Stimulated activated naive B cell treated with anti-CD40 and anti-IgM and Interleukin-4, amounts not matched to agents 10 μg/mL and 1 μg/mL and 100 μg/mL, for 72 hours (primary cell): ENCODE measurements around the gene ARHGAP42.

Source experiments
- ATAC-seq, 2 donors: fragments of 150-1000 bp; cut with Tn5 transposase; replicated peaks; 2 replicates each; pipeline ENCODE4 v1.10.0; 2021; ENCODE audit warnings: moderate library complexity in 1 of 2
- DNase-seq: peaks from one replicate; pipeline ENCODE4 v3.0.0; 2021
- H3K27ac Mint-ChIP-seq: one replicate; pipeline ENCODE4 v1.8.0; 2022; ENCODE audit warnings: mild to moderate bottlenecking, mixed read lengths
- H3K27me3 Mint-ChIP-seq, 2 donors: one replicate each; pipeline ENCODE4 v1.8.0; 2022; ENCODE audit warnings: mixed read lengths in 2 of 2
- H3K36me3 Mint-ChIP-seq, 2 donors: one replicate each; pipeline ENCODE4 v1.8.0; 2022; ENCODE audit warnings: mixed read lengths in 2 of 2, mild to moderate bottlenecking in 1 of 2
- H3K4me1 Mint-ChIP-seq, 2 donors: one replicate each; pipeline ENCODE4 v1.8.0; 2022; ENCODE audit warnings: mixed read lengths in 2 of 2, mild to moderate bottlenecking in 1 of 2
- H3K4me3 Mint-ChIP-seq, 2 donors: one replicate each; pipeline ENCODE4 v1.8.0; 2022; ENCODE audit warnings: mild to moderate bottlenecking in 2 of 2, mixed read lengths in 2 of 2, moderate library complexity in 1 of 2
- H3K9me3 Mint-ChIP-seq, 2 donors: one replicate each; pipeline ENCODE4 v1.8.0; 2022; ENCODE audit warnings: mixed read lengths in 2 of 2, mild to moderate bottlenecking in 1 of 2

The ARHGAP42 gene

DNA sequence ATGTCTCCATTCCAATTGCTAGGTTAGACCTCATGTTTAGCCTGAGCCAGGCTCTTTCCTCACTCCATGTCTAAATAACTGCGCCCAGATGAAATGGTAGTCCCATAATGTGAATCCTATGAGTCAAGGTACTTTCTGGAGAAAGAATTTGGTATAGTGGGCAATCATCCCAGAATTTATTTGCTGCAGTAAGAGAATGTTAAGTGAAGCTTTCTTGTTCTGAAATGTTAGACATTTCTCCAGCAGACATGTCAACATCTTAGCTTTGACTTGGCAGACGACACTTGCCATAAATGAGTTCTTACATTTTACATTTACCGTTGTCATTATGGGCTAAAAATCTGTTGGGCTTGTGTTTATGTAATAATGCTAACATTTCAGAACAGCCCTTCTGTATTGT is 277.3 kb downstream of the ARHGAP42 start:
- DNase-seq: no peak
- no peak overlapping the region for H3K4me3 Mint-ChIP-seq
- H3K27ac Mint-ChIP-seq: no peak overlapping the region
- no peaks in the 10 kb centered on the region for H3K27me3 Mint-ChIP-seq
- peaks cover 26 to 51% of the 10 kb centered on the region in 2 donors for H3K36me3 Mint-ChIP-seq
- H3K4me1 Mint-ChIP-seq: no peaks in the 10 kb centered on the region
- H3K9me3 Mint-ChIP-seq: peaks cover 11% of the 10 kb centered on the region in 2 donors
- no peak for ATAC-seq

GRCh38 chr11:100965346-100965745 is 278.3 kb downstream of the ARHGAP42 start:
- Mint-ChIP-seq H3K27ac (no peak overlapping the region), H3K9me3 (peaks cover 15% of the 10 kb centered on the region in 2 donors), H3K36me3 (peaks cover 34 to 60% of the 10 kb centered on the region in 2 donors), H3K4me3 (no peak overlapping the region), H3K4me1 (no peaks in the 10 kb centered on the region), H3K27me3 (no peaks in the 10 kb centered on the region)
- no peak for DNase-seq
- ATAC-seq: no peak

DNA sequence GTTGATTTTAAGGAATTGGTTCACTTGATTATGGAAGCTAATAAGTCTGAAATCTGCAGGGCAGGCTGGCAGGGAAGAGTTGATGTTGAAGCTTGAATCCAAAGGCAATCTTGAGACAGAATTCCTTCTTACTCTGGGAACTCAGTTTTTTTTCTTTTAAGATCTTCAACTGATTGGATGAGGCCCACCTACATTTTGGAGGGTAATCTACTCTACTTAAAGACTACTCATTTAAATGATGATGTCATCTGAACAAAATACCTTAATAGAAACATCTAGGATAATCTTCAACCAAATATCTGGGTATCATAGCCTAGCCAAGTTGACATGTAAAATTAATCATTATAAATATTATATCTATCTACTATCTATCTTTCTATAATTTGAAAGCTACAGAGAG is 279.3 kb downstream of the ARHGAP42 start:
- Mint-ChIP-seq H3K9me3 (peaks cover 15% of the 10 kb centered on the region in 2 donors), H3K27me3 (no peaks in the 10 kb centered on the region)
- no peak for ATAC-seq

GRCh38 chr11:100969008-100969407 is 281.9 kb downstream of the ARHGAP42 start:
- Mint-ChIP-seq H3K36me3 (peaks cover 38 to 63% of the 10 kb centered on the region in 2 donors), H3K27ac (no peak overlapping the region), H3K27me3 (no peaks in the 10 kb centered on the region), H3K4me3 (no peak overlapping the region), H3K4me1 (no peaks in the 10 kb centered on the region), H3K9me3 (peaks cover 15% of the 10 kb centered on the region in 2 donors)
- DNase-seq: no peak
- ATAC-seq: no peak

More for the DNA sequence above, 279.3 kb downstream of the ARHGAP42 start:
- peaks cover 36 to 63% of the 10 kb centered on the region in 2 donors for H3K36me3 Mint-ChIP-seq
- H3K27ac Mint-ChIP-seq: no peak overlapping the region
- DNase-seq: no peak
- no peaks in the 10 kb centered on the region for H3K4me1 Mint-ChIP-seq
- H3K4me3 Mint-ChIP-seq: no peak overlapping the region

- DNase-seq (no peak), ATAC-seq (no peak)
- peaks cover 8 to 13% of the 10 kb centered on the region in 2 donors for H3K9me3 Mint-ChIP-seq
- H3K4me1 Mint-ChIP-seq: no peaks in the 10 kb centered on the region
- no peak overlapping the region for H3K27ac Mint-ChIP-seq
- no peak overlapping the region for H3K4me3 Mint-ChIP-seq
- H3K36me3 Mint-ChIP-seq: peaks cover 28 to 51% of the 10 kb centered on the region in 2 donors
- no peaks in the 10 kb centered on the region for H3K27me3 Mint-ChIP-seq
These were observed 283.4 kb downstream of the ARHGAP42 start for GRCh38 chr11:100970283-100971164.

DNA sequence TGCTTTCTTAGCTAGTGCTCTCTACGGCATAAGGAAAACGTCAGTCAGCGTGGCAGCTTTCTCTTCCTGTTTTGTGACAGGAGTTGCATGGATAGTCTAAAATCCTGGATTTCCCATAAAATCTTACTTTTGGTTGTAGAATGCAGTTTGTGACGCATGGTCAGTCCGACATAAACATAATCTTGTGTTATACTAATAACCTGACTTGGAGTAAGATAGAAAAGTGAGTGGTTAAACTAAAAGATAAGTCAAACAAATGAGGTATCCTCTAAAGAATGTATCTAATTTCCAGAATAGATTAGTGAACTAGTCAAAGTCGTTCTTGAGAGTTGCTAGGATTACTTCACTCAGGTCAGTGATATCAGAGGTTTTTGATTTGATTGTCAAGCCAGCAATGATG is 285.0 kb downstream of the ARHGAP42 start:
- DNase-seq (no peak), ATAC-seq (no peak)
- Mint-ChIP-seq H3K27ac (no peak overlapping the region), H3K4me1 (no peaks in the 10 kb centered on the region), H3K27me3 (no peaks in the 10 kb centered on the region), H3K4me3 (no peak overlapping the region), H3K36me3 (peaks cover 31 to 45% of the 10 kb centered on the region in 2 donors), H3K9me3 (peaks cover 8 to 11% of the 10 kb centered on the region in 2 donors)

GRCh38 chr11:100978442-100978841 is 291.4 kb downstream of the ARHGAP42 start:
- Mint-ChIP-seq H3K27me3 (no peaks in the 10 kb centered on the region), H3K9me3 (no peaks in the 10 kb centered on the region), H3K27ac (no peak overlapping the region), H3K4me1 (peaks cover 7 to 8% of the 10 kb centered on the region in 2 donors), H3K36me3 (peaks cover 25 to 26% of the 10 kb centered on the region in 2 donors), H3K4me3 (no peak overlapping the region)
- no peak for DNase-seq
- ATAC-seq: no peak

- DNase-seq: no peak
- no peak overlapping the region for H3K4me3 Mint-ChIP-seq
These were observed 291.9 kb downstream of the ARHGAP42 start for GRCh38 chr11:100978939-100979338.

GRCh38 chr11:100980156-100980555 is 293.1 kb downstream of the ARHGAP42 start:
- Mint-ChIP-seq H3K4me1 (peaks cover 13% of the 10 kb centered on the region in 2 donors), H3K27me3 (no peaks in the 10 kb centered on the region), H3K27ac (no peak overlapping the region), H3K36me3 (peaks cover 17 to 25% of the 10 kb centered on the region in 2 donors), H3K9me3 (no peaks in the 10 kb centered on the region), H3K4me3 (no peak overlapping the region)
- ATAC-seq: no peak
- DNase-seq: no peak

More at GRCh38 chr11:100978939-100979338, 291.9 kb downstream of the ARHGAP42 start:
- ATAC-seq: no peak
- Mint-ChIP-seq H3K27ac (no peak overlapping the region), H3K9me3 (no peaks in the 10 kb centered on the region), H3K27me3 (no peaks in the 10 kb centered on the region), H3K36me3 (peaks cover 22 to 25% of the 10 kb centered on the region in 2 donors), H3K4me1 (peaks cover 7 to 8% of the 10 kb centered on the region in 2 donors)

- peak; percentile 42 to 50 for ATAC-seq
- H3K27ac Mint-ChIP-seq: peak overlapping the region; percentile 2
- no peaks in the 10 kb centered on the region for H3K27me3 Mint-ChIP-seq
- H3K9me3 Mint-ChIP-seq: no peaks in the 10 kb centered on the region
- H3K4me3 Mint-ChIP-seq: no peak overlapping the region
- H3K36me3 Mint-ChIP-seq: peaks cover 17 to 22% of the 10 kb centered on the region in 2 donors
- peaks cover 13% of the 10 kb centered on the region in 2 donors for H3K4me1 Mint-ChIP-seq
- DNase-seq: no peak
These were observed 294.2 kb downstream of the ARHGAP42 start for GRCh38 chr11:100981196-100981824.

- ATAC-seq: peak; percentile 91 to 96
- DNase-seq: no peak
- H3K4me1 Mint-ChIP-seq: peaks cover 13% of the 10 kb centered on the region in 2 donors
- peaks cover 8 to 13% of the 10 kb centered on the region in 2 donors for H3K36me3 Mint-ChIP-seq
- H3K4me3 Mint-ChIP-seq: no peak overlapping the region
- H3K27me3 Mint-ChIP-seq: no peaks in the 10 kb centered on the region
- H3K9me3 Mint-ChIP-seq: no peaks in the 10 kb centered on the region
- H3K27ac Mint-ChIP-seq: no peak overlapping the region
These were observed 297.6 kb downstream of the ARHGAP42 start for GRCh38 chr11:100984668-100985067.

DNA sequence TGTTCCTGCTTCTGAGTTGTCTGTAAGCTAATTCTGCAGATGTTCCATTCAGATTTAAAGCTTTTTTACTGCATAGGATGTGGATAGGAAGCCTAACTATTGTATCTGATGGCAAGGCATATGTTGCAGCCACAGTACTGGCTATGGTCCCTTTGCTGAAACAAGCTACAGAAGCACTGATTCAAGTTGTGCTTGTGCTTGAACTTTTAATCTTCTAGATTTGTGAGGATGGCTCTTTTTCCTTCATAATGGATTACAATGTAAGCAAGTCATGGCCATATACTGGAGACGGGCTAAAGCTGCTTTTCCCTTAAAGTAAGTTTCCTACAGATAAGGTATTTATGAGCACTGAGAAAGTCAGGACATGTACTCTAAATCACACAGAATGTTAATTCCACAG is 303.8 kb downstream of the ARHGAP42 start:
- H3K27me3 Mint-ChIP-seq: no peaks in the 10 kb centered on the region
- H3K27ac Mint-ChIP-seq: no peak overlapping the region

DNA sequence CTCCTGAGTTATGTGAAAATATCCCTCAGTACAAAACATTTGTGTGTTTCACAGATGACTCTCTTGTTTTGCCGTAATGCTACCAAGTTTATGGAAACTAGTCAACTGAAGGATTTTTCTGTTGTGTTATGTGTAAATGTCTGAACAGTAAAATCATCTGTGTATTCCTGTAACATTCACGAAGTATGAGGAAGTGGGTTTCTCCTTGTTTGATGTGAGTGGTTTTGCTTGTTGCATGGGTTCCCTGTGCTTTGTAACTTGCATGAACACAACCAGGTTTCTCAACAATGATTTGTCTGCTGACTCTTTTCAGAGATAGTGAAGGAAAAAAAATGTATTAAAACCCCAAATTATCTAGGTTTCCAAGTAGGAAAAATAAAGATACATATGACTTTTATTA is 304.5 kb downstream of the ARHGAP42 start:
- no peak overlapping the region for H3K27ac Mint-ChIP-seq
- no peaks in the 10 kb centered on the region for H3K9me3 Mint-ChIP-seq
- H3K4me3 Mint-ChIP-seq: no peak overlapping the region
- DNase-seq: no peak
- no peaks in the 10 kb centered on the region for H3K4me1 Mint-ChIP-seq
- peaks cover 0 to 3% of the 10 kb centered on the region in 2 donors for H3K36me3 Mint-ChIP-seq
- ATAC-seq: peak; percentile 25 to 51
- no peaks in the 10 kb centered on the region for H3K27me3 Mint-ChIP-seq

More for the DNA sequence above, 303.8 kb downstream of the ARHGAP42 start:
- Mint-ChIP-seq H3K4me3 (no peak overlapping the region), H3K36me3 (peaks cover 0 to 3% of the 10 kb centered on the region in 2 donors), H3K4me1 (no peaks in the 10 kb centered on the region), H3K9me3 (no peaks in the 10 kb centered on the region)
- ATAC-seq: no peak
- DNase-seq: no peak

DNA sequence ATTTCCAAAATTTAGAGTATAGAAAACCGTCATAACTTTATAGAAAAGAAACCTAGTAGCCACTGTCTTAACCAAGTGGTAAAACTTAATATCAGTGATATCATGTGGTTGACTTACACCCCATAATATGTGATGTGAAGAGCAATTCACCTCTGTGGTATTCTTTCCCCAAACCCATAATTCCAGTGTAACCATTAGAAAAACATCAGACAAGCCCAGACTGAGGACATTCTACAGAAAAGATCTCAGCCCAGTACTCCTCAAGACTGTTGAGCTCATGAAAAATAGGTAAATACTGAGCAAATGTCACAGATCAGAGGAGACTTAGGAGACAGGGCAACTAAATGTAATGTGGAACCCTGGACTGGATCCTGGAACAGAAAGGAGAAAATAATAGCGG is 307.9 kb downstream of the ARHGAP42 start:
- Mint-ChIP-seq H3K36me3 (no peaks in the 10 kb centered on the region), H3K4me3 (no peak overlapping the region), H3K27me3 (no peaks in the 10 kb centered on the region), H3K9me3 (no peaks in the 10 kb centered on the region), H3K4me1 (peaks cover 7 to 8% of the 10 kb centered on the region in 2 donors), H3K27ac (no peak overlapping the region)
- no peak for DNase-seq
- ATAC-seq: no peak
